SW 1271 (cell line): ENCODE data around the gene GATA6.

ENCODE experiments used
- DNase-seq, 2 experiments: peaks; one replicate each; lab custom pipeline; 2025; lab: John Stamatoyannopoulos, UW

GATA6 gene

GRCh38 chr18:22169011-22169888 lies at the start of gene GATA6:
GATA6 (plus strand) TSS chr18:22169589; CDS start chr18:22171145, 1,556 bp downstream.
- peak; percentile 72 to 87 for DNase-seq

DNA sequence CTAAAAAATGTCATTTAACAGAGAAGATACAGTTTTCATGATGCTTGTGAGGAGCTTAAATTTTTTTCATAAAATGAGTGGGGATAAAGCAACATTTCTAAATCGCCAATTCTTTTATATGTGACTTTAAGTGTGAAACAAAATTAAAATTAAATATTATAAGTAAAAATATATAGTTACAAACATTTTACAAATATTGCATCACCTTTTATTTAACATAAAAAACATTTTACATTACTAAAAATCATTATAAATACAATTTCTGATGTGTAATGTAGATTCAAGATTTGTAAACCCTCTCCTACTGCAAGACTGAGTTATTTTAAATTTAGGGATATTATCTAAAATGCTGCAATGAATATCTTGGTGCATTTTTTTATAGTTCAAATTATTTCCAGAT lies 44.4 kb upstream of the GATA6 start:
- no peak for DNase-seq

DNA sequence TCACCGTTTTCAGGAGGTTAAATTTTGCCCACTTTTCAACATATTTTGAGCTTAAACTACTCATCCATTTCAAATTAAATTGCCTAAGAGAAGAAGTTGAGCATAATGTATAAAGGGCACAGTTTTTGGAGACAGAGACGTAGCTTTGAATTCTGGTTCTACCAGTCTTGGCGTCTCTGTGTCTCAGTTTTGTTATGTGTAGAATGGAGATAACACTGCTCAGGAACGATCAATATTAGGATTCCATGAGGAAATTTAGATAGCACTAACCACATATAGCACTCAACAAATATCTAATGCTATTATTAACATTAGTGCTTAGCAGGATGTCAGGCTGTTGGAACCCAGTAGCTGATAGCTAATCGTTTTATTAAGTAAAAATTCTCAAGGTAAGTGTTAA lies 40.4 kb upstream of the GATA6 start:
- no peak for DNase-seq

DNA sequence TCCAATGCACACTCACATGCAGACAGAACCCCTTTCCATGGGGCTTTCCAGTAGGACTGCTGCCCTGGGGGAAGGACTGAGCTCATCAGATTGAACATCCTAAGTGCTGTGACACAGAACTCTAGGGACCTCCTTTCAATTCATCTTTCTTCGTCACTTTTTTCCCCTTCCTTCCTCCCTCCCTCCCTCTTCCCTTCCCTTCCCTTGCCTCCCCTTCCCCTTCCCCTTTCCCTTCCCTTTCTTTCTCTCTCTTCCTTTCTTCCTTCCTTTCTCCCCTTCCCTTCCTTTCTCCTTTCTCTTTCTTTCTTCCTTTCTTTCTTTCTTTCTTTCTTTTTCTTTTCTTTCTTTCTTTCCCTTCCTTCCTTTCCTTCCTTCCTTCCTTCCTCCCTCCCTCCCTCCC lies 39.6 kb upstream of the GATA6 start:
- DNase-seq, result no peak

GRCh38 chr18:22132258-22132657 lies 37.1 kb upstream of the GATA6 start:
- no peak for DNase-seq

GRCh38 chr18:22132763-22133162 lies 36.6 kb upstream of the GATA6 start:
- DNase-seq, result no peak

- DNase-seq, result no peak
These were observed 33.0 kb upstream of the GATA6 start for GRCh38 chr18:22136395-22136794.

GRCh38 chr18:22141211-22141610 lies 28.2 kb upstream of the GATA6 start:
- no peak for DNase-seq

- DNase-seq, result no peak
These were observed 25.7 kb upstream of the GATA6 start for GRCh38 chr18:22143347-22144340.

DNA sequence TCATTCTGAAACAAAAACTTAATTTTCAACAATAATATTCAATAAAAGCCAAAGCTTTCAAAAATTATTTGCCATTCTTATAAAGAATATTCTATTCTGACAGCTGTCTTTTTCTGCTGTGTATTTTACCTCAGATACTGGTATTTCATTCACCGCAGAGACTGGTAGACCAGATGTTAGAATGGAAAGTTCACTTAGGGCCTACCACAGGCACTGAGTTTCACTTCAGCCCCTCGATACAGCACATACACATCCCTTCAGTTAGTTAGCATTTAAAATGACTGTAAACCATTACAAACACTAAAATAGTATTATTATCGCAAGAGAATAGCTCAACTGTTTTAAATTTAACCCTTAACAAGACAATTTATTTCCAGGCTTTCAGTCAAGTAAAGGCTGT lies 24.2 kb upstream of the GATA6 start:
- no peak for DNase-seq

- DNase-seq, result no peak
These were observed 19.7 kb upstream of the GATA6 start for GRCh38 chr18:22149710-22150109.

- no peak for DNase-seq
These were observed 17.3 kb upstream of the GATA6 start for GRCh38 chr18:22152093-22152492.

DNA sequence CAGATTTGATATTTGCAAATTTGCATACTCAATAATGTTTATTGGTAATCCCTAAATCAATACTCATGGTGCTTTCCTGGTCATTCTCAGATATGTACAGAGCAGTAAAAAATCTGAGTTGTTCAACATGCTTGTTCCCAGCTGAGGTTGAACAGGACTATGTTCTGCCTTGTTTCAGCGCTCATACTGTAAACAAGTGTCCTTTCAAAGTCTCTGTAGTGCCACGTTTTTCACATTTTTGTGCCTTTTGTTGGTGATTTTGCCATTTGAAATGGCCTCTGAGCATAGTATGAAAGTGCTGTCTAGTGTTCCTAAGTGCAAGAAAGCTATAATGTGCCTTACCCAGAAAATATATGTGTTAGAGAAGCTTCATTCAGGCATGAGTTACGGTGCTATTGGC lies 16.0 kb upstream of the GATA6 start:
- DNase-seq, result no peak

- no peak for DNase-seq
These were observed 13.8 kb upstream of the GATA6 start for GRCh38 chr18:22155584-22155983.

- DNase-seq, result no peak
These were observed 10.4 kb upstream of the GATA6 start for GRCh38 chr18:22159014-22159413.

DNA sequence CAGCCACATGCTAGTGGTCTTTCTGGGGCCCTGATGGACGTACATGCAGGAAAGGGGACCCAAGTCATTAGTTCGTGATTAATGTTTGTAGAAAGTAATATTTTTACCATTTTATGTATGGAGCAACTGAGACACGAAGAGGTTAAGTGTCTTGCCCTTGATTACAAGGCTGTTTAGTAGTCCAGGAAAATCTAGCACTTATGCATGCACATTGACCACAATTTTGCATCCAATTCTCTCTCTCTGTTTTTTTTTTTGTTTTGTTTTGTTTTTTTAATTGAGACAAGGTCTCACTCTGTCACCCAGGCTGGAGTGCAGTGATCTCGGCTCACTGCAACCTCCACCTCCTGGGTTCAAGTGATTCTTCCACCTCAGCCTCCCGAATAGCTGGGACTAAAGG lies 8.3 kb upstream of the GATA6 start:
- DNase-seq, result no peak

GRCh38 chr18:22163416-22164161 lies 5.8 kb upstream of the GATA6 start:
- DNase-seq, result no peak

DNA sequence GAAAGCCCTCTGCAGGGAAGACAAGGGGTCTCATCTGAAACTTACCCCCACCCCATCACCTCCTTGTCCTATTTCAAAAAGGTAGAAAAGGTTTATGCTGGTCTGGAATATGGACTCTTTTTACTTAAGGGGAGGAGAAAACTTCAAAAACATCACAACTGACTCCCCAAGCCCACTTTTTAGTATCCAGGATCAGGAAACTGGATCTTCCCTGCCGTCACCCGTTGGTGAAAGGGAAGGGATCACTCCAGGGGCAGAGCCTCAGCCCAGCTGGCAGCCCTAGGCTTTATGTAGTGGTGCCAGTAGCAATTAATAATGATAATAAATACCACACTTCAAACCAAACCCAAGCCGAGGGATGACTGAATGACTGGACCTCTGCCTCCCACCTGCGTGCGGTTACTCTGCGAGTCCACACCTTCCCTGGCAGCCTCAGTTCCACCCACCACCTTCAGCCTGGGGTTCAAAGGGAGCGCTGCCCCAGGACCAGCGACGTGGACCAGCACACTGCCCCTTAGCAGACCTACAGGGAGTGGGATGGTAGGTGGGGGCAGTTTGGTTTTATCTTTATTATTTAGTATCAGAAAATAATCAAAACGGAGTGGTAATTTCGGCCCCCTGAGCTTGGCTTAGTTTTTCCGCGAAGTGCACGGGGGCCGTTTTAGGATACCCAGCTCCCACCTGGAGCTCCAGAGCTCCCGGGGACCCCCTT lies 4.9 kb upstream of the GATA6 start:
- no peak for DNase-seq

- no peak for DNase-seq
These were observed 4.3 kb upstream of the GATA6 start for GRCh38 chr18:22165049-22165602.

DNA sequence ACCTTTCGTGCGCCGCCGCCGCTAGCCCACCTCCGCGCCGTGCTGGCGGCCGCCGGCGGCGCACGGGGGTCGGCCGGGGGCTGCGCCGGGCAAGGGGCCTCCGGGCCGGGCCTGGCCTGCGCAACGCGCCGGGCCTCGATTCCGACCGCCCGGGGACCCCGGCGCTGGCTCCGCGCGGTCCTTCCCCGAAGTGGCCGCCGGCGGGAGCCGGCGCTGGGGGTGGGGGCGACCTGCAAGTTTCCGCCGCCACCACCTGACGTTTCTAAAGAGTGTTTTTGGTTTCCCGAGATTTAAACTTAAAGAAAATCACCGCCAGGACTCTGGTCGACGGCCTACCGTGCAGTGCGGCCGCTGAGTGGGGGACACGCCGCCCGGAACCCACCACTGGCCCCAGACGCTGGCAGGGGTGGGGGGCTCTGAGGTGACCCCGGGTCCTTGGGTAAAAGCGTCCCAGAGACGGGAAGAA lies 3.8 kb upstream of the GATA6 start:
- DNase-seq, result no peak
